Mammary epithelial cell (primary cell): ENCODE results near the gene STPG3.

Source experiments
- EZH2 ChIP-seq: IDR thresholded peaks from 2 replicates; pipeline ENCODE4 v1.6.1; 2012; ENCODE audit warnings: low read length, inconsistent platforms, borderline replicate concordance
- TF ChIP-seq, protein P1 (sequence below), 2 donors: IDR thresholded peaks in 1 of 2; conservative IDR thresholded peaks in 1 of 2; 2 replicates each; pipeline ENCODE4 v1.5.1; 2011 to 2012; ENCODE audit warnings: inconsistent platforms in 2 of 2, low read length in 2 of 2, mild to moderate bottlenecking in 2 of 2, control low read depth in 1 of 2, low read depth in 1 of 2; ENCODE audit not compliant: insufficient read depth in 1 of 2; ENCODE audit errors: extremely low read depth in 1 of 2

- TF ChIP-seq, protein P1, sequence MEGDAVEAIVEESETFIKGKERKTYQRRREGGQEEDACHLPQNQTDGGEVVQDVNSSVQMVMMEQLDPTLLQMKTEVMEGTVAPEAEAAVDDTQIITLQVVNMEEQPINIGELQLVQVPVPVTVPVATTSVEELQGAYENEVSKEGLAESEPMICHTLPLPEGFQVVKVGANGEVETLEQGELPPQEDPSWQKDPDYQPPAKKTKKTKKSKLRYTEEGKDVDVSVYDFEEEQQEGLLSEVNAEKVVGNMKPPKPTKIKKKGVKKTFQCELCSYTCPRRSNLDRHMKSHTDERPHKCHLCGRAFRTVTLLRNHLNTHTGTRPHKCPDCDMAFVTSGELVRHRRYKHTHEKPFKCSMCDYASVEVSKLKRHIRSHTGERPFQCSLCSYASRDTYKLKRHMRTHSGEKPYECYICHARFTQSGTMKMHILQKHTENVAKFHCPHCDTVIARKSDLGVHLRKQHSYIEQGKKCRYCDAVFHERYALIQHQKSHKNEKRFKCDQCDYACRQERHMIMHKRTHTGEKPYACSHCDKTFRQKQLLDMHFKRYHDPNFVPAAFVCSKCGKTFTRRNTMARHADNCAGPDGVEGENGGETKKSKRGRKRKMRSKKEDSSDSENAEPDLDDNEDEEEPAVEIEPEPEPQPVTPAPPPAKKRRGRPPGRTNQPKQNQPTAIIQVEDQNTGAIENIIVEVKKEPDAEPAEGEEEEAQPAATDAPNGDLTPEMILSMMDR (conservative IDR thresholded peaks at IDR 0.05 in 1 of 2, IDR thresholded peaks at IDR 0.05 in 1 of 2; ENCODE audit: extremely low read depth in 1 of 2, insufficient read depth in 1 of 2, low read depth in 1 of 2, low read length in 2 of 2) = no peak
- no peak for TF ChIP-seq EZH2
These were observed 7.2 kb upstream of the STPG3 start for GRCh38 chr9:137243626-137244485.
